GM21723 (cell line): Measurements from ENCODE around the gene SPACA7.

Experiments
- ATAC-seq: cut with Tn5 transposase; IDR thresholded peaks from one replicate; pipeline ENCODE4 v1.9.1; 2021; ENCODE audit warnings: mild to moderate bottlenecking, moderate library complexity; ENCODE audit not compliant: unreplicated experiment

Gene SPACA7

DNA sequence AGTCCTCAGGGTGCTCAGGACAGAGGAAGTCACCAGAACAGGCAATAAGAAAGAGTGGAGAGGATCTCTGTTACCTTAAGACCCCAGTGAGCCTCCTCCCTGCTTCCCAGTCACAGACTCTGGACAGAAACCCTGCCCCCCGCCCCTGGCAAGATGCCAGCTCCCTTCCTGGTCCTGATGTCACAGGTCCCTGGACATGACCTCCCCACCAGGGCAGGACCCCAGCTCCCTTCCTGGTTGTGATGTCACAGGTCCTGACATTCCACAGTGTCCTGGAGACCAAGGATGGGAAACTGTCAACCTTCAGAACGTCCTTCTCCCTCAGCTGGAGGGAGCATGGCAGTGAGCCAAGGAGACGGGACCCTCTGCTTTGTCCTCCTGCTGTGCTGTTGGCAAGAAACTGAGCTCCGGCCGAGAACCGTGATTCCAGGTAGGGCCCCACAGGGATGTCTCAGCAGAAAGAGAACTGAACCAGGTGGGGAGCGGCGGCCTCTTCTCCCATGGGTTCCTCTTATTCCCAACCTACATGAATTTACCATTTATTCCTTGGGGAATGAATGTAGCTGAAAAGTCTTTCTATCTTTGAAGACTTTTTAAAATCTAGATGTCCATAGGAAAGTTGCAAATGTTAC is at the start of gene SPACA7:
SPACA7 (plus strand) TSS at position 306 of the 632 bp plus-strand sequence; CDS start at position 337, 31 bp downstream.
- ATAC-seq = no peak

DNA sequence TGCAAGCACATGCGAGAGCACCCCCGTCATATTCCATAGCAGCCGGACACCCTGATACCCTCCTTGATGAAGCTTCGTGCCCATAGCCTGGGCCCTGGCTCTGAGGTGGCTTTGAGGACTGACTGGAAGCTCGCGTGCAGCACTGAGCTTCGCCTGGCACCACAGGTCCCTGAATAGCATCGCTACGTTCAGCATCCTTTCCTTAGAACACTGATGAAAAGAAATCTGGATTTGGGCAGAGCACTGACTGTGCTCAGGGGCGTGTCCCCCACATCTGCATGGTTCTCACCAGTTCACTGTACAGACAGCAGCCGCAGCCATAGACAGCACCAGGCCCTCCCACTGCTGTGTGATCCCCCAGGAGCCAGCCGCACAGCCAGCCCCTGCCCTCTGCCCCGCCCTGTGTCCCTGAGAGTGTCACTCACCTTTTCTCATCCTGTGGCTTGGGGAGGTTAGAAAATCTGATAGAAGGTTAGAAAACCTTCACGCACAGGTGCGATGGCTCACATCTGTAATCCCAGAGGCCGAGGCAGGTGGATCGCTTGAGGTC is 49.3 kb upstream of the SPACA7 start:
- no peak for ATAC-seq

GRCh38 chr13:112328936-112329335 is 47.2 kb upstream of the SPACA7 start:
- no peak for ATAC-seq

DNA sequence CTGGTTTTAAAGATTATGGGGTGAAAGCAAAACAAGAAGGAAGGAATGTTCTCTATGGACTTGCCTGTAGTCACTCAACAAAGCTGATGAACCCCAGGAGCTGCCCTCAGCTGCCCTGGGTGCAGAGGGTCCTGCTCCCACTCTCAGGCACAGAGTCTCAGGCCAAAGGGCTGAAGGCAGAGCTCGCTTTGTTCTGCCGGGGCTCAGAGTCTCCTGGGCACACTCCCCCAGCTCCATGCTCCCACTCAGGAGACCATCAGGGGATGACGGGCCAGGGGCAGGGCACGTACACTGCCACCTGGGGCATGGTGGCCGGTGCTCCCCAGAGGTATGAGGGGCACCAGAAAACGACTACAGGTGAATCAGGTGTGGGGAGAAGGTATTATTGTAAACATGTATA is 46.8 kb upstream of the SPACA7 start:
- no peak for ATAC-seq

DNA sequence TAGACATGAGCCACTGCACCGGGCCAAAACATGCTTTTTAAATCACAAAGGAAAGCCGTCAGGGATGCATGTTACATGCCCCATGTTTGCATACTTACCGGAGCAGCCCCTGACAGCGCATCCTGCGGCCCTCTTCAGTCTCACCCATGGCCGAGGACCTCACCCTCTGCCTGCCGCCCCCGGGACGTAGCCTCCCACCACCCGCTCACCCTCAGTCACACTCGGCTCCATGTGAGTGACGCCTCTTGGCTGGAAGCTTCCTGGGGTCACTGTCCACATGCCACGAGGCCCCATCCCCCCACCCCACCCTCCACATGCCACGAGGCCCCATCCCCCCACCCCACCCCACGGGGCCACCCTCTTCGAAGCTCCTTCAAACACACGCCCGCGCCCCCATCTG is 46.1 kb upstream of the SPACA7 start:
- no peak for ATAC-seq

GRCh38 chr13:112330479-112331381 is 45.4 kb upstream of the SPACA7 start:
- ATAC-seq = no peak

- no peak for ATAC-seq
Observed at GRCh38 chr13:112331675-112332074, 44.5 kb upstream of the SPACA7 start.

DNA sequence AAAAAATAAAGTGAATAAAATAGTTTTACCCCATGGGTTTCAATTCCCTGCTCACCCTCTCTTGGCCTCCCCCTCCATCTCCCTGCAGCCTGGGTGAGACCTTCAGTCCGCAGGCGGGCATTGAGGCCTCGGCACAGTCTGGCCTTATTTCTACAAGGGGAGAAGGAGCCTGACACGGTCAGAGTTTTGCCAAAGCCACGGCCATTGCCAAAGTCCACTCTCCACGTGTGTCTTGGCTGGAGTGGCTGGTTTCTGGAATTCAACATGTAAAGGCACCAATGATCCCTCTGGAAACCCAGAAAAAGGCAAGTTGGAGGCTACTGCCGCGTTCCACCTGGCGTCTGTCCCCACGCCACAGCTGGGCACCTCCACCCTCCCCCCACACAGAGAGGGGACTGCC is 43.4 kb upstream of the SPACA7 start:
- no peak for ATAC-seq

- no peak for ATAC-seq
Observed at GRCh38 chr13:112333756-112334543, 42.2 kb upstream of the SPACA7 start.

DNA sequence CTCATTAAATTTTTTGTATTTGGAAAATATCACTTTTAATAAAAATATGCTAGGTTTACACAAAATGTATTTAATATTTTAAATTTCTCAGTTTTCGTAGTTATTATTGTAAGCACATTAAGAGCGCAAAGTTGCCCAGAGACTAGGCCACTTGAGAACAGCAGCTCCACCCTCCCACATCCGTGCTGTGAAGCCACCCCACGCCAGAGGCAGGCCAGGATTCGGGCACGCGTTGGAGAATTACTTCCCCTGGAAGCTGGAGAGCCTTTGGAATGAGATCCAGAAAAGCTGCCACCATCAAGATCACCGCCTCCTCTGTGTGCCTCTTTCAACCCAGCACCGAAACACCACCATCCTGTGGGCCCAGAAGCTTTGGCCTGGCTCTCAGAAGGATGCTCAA is 41.0 kb upstream of the SPACA7 start:
- no peak for ATAC-seq

- ATAC-seq = no peak
Observed at GRCh38 chr13:112341446-112341845, 34.7 kb upstream of the SPACA7 start.

- ATAC-seq = no peak
Observed at GRCh38 chr13:112341976-112342735, 34.0 kb upstream of the SPACA7 start.

GRCh38 chr13:112342841-112343361 is 33.3 kb upstream of the SPACA7 start:
- no peak for ATAC-seq

GRCh38 chr13:112343591-112343990 is 32.6 kb upstream of the SPACA7 start:
- no peak for ATAC-seq

GRCh38 chr13:112345826-112346172 is 30.4 kb upstream of the SPACA7 start:
- no peak for ATAC-seq

DNA sequence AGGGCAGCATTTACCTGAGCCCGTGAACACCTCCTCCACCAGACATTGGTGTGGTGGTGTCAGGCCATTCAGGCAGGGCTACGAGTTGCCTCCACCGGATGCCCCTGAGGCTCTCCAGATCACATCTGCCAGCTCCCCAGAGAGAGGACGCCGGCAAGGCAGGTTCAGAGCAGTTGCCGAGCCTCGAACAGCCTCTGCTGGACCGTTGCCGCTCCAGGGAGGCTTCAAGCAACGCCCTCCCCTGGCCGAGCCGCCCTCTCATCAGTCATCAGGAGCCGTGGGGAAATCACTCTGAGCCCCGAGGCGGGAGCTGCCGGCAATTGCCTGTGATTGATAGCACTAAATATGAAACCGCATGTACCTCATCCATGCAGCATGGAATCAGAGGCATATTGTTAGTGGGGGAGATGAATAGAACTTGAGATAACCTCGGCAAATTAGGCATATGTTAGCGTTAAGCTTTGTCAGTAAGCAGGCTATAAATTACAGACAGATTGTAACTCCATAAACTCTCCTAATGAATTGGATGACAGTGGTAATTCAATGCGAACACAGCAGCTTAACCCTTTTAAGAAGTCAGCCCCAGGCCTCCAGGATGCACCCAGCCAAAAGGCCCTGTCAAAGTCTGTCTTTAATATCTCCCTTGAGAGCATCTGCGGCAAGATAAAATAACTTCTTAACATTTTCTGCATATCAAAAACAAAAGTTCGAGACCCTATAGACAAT is 29.8 kb upstream of the SPACA7 start:
- no peak for ATAC-seq

- no peak for ATAC-seq
Observed at GRCh38 chr13:112346899-112347229, 29.3 kb upstream of the SPACA7 start.

DNA sequence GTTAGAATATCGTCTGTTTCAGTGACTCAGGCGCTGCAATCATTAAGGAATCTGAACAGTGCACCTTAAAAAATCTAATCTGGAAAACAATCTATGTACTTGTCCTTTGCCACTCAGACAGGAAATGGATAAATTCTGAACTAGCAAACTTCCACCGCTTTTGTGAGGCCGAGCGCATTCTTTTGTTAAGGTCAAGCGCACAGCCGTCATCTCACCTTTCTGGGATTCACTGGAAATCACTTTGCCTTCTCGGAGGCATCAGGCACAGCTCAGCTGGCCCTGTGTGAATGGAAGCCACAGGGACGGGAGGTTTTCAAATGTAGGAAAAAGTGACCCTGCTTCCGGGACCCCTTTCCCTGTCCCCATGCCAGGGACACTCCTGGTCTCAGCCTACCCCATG is 28.2 kb upstream of the SPACA7 start:
- no peak for ATAC-seq

DNA sequence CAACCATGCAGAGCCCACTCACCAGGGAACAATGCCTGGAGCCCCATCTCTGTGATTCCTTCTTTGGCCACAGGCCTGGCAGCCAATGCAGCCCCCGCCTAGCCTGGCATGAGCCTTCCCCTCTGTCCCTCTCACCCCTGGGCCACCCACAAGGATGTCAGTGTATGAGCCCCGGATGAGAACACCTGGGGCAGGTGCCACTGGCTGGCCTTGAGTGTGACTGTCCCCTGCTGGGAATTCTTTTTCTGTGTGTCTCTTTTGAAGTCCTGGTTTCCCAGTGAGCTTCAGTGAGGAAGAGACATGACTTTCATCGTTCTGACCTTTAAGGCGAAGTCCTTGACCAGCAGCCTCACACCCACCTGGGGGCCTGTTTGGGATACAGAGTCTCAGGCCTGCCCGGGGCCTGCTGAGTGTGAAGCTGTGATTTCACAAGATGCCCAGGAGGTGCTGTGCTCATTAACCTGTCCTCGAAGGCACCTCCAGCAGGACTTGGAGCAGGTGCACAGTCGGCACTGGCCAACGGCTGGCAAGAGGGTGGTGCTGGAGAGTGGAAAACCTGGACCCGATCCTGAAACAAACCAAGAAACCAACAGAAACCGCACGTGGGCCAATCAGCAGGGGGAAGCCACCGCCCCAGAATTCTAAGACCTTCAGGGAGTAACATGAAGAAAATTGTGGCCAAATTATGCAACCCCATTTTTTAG is 27.4 kb upstream of the SPACA7 start:
- no peak for ATAC-seq
